GM12892 (cell line): ENCODE measurements around the gene CCT5.

ENCODE experiments used
- POLR2A ChIP-seq: IDR thresholded peaks from 2 replicates; pipeline ENCODE4 v1.6.1; 2011; ENCODE audit warnings: low read depth, low read length, control low read depth
- POLR2AphosphoS5 ChIP-seq: IDR thresholded peaks from 2 replicates; pipeline ENCODE4 v1.6.1; 2011; ENCODE audit warnings: low read depth, low read length, control low read depth
- TAF1 ChIP-seq: IDR thresholded peaks from 2 replicates; pipeline ENCODE4 v1.6.1; 2011; ENCODE audit warnings: low read depth, mild to moderate bottlenecking, control low read depth, low read length, borderline replicate concordance

DNA sequence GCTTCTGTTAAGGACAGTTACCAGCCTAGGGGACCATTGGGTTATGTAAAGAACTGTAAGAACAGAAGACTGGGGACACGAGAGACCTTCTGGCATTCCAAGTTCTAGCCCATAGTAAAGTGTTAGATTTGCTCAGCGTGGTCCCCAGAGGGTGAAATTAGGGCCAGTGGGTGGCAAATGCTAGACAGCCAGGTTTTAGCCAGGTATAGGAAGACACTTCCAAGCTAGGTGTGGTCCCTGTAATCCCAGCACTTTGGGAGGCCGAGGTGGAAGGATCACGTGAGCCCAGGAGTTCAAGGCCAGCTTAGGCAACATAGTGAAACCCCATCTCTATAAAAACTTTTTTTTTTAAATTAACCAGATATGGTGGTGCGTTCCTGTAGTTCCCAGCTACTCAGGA is 34.7 kb upstream of the CCT5 start:
- no peak for TF ChIP-seq POLR2A
- TF ChIP-seq TAF1 = no peak
- no peak for TF ChIP-seq POLR2AphosphoS5
